HEK293 (cell line): ENCODE measurements around the gene LAMA5.

Experiments
- CTCF ChIA-PET: fragments of 350-600 bp; formaldehyde crosslinking; extraction: SDS; loops from one replicate; lab custom pipeline; 2021; ENCODE audit warnings: antibody characterized with exemption; lab: Yijun Ruan, JAX
- POLR2A ChIA-PET: fragments of 300-600 bp; formaldehyde crosslinking; extraction: SDS; loops from one replicate; lab custom pipeline; 2020; ENCODE audit warnings: antibody characterized with exemption, inconsistent platforms; lab: Yijun Ruan, JAX
- H3K27ac ChIP-seq: fragments of 200-500 bp; sonication (Bioruptor generic); 2 replicates; pipeline ENCODE4 v1.5.1; 2014; ENCODE audit warnings: low read depth, low read length, control low read depth, inconsistent platforms; ENCODE audit errors: extremely low read depth
- H3K36me3 ChIP-seq, 2 experiments: fragments of 200-500 bp in 1 of 2; sonication (Bioruptor generic) in 1 of 2; 1 replicate in 1 of 2; 2 replicates in 1 of 2; pipeline ENCODE4 v1.5.1; 2014 to 2017; ENCODE audit warnings: inconsistent platforms in 2 of 2, low read length in 2 of 2; ENCODE audit not compliant: control insufficient read depth in 2 of 2, insufficient read depth in 1 of 2
- H3K4me1 ChIP-seq: fragments of 200-500 bp; sonication (Bioruptor generic); 2 replicates; pipeline ENCODE4 v1.5.1; 2014; ENCODE audit warnings: mild to moderate bottlenecking, low read length, inconsistent platforms; ENCODE audit not compliant: control insufficient read depth, insufficient read depth
- H3K4me3 ChIP-seq: 2 replicates; pipeline ENCODE4 v1.5.1; 2011; ENCODE audit warnings: low read depth, mild to moderate bottlenecking, control low read depth, low read length, moderate library complexity
- H3K9me3 ChIP-seq: fragments of 200-500 bp; sonication (Bioruptor generic); 2 replicates; pipeline ENCODE4 v1.5.1; 2014; ENCODE audit warnings: low read depth, low read length, inconsistent platforms; ENCODE audit not compliant: control insufficient read depth, insufficient read depth
- KLF9 ChIP-seq: fragments of 450-650 bp; formaldehyde crosslinking; IDR thresholded peaks from 2 replicates; pipeline ENCODE4 v1.5.1; 2016; ENCODE audit warnings: missing biosample characterization, missing genetic modification characterization, low read depth
- MYNN ChIP-seq: fragments of 450-650 bp; formaldehyde crosslinking; IDR thresholded peaks from 2 replicates; pipeline ENCODE4 v1.5.1; 2016; ENCODE audit warnings: missing biosample characterization, missing genetic modification characterization, borderline replicate concordance
- PATZ1 ChIP-seq: fragments of 450-650 bp; formaldehyde crosslinking; IDR thresholded peaks from 2 replicates; pipeline ENCODE4 v1.5.1; 2016; ENCODE audit warnings: missing biosample characterization, missing genetic modification characterization
- ZBTB26 ChIP-seq: fragments of 450-650 bp; formaldehyde crosslinking; optimal IDR thresholded peaks from 2 replicates; pipeline ENCODE3; 2016; ENCODE audit warnings: missing biosample characterization, mild to moderate bottlenecking, missing genetic modification characterization
- ZNF16 ChIP-seq: fragments of 450-650 bp; formaldehyde crosslinking; IDR thresholded peaks from 2 replicates; pipeline ENCODE4 v1.5.1; 2016; ENCODE audit warnings: low read depth, missing biosample characterization, missing genetic modification characterization
- ZNF362 ChIP-seq: fragments of 450-650 bp; formaldehyde crosslinking; IDR thresholded peaks from 2 replicates; pipeline ENCODE4 v1.5.1; 2016; ENCODE audit warnings: missing biosample characterization, missing genetic modification characterization
- ZNF404 ChIP-seq: fragments of 450-650 bp; formaldehyde crosslinking; IDR thresholded peaks from 2 replicates; pipeline ENCODE4 v1.5.1; 2017; ENCODE audit warnings: missing biosample characterization, missing genetic modification characterization
- ZNF473 ChIP-seq: fragments of 450-650 bp; formaldehyde crosslinking; IDR thresholded peaks from 2 replicates; pipeline ENCODE4 v1.5.1; 2017; ENCODE audit warnings: missing biosample characterization, missing genetic modification characterization
- ZNF558 ChIP-seq: fragments of 450-650 bp; formaldehyde crosslinking; IDR thresholded peaks from 2 replicates; pipeline ENCODE4 v1.5.1; 2016; ENCODE audit warnings: missing biosample characterization, missing genetic modification characterization
- ZNF670 ChIP-seq: fragments of 450-650 bp; formaldehyde crosslinking; IDR thresholded peaks from 2 replicates; pipeline ENCODE4 v1.5.1; 2016; ENCODE audit warnings: missing biosample characterization, missing genetic modification characterization, low read depth
- ZNF701 ChIP-seq: fragments of 450-650 bp; formaldehyde crosslinking; IDR thresholded peaks from 2 replicates; pipeline ENCODE4 v1.5.1; 2016; ENCODE audit warnings: missing biosample characterization, missing genetic modification characterization
- ZNF785 ChIP-seq: fragments of 450-650 bp; formaldehyde crosslinking; IDR thresholded peaks from 2 replicates; pipeline ENCODE4 v1.5.1; 2016; ENCODE audit warnings: missing biosample characterization, missing genetic modification characterization
- ZNF843 ChIP-seq: fragments of 450-650 bp; formaldehyde crosslinking; IDR thresholded peaks from 2 replicates; pipeline ENCODE4 v1.5.1; 2016; ENCODE audit warnings: missing biosample characterization, missing genetic modification characterization
- ZSCAN18 ChIP-seq: fragments of 450-650 bp; formaldehyde crosslinking; IDR thresholded peaks from 2 replicates; pipeline ENCODE4 v1.5.1; 2016; ENCODE audit warnings: missing biosample characterization, missing genetic modification characterization
- TF ChIP-seq, protein P1 (sequence below): fragments of 450-650 bp; formaldehyde crosslinking; IDR thresholded peaks from 2 replicates; pipeline ENCODE4 v1.5.1; 2017; ENCODE audit warnings: missing biosample characterization, missing genetic modification characterization
- TF ChIP-seq, protein P2 (sequence below): fragments of 450-650 bp; formaldehyde crosslinking; IDR thresholded peaks from 2 replicates; pipeline ENCODE4 v1.5.1; 2017; ENCODE audit warnings: missing biosample characterization, mild to moderate bottlenecking, missing genetic modification characterization, moderate library complexity
- TF ChIP-seq, protein P3 (sequence below): fragments of 450-650 bp; formaldehyde crosslinking; IDR thresholded peaks from 2 replicates; pipeline ENCODE4 v1.5.1; 2016; ENCODE audit warnings: missing biosample characterization, missing genetic modification characterization

LAMA5 gene

DNA sequence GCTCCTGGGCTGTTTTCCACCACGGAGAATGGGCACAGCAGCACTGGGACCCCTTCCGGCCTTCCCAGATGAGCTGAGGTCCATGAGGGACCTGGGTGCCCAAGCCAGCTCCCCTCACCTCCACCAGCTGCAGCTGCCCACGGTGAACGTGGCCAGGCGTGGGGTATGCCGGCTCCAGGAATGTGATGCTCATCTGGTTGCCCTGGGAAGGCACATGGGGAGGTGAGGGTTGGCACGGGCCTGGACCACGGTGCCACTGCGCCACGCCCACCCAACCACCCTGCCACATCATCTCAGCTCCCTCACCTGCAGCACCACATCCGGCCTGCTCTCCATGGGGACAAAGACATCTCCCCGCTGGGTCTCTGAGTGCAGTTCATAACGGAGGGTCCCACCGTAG is 40.6 kb downstream of the LAMA5 start:
- no peak overlapping the region for H3K27ac ChIP-seq

GRCh38 chr20:62325172-62325905 is 41.8 kb downstream of the LAMA5 start:
- Histone ChIP-seq H3K4me1 (no peaks in the 10 kb centered on the region), H3K36me3 (peaks cover 0 to 83% of the 10 kb centered on the region in 2 experiments; a peak in 2 of 3 replicates), H3K27ac (no peak overlapping the region), H3K4me3 (no peak overlapping the region), H3K9me3 (no peaks in the 10 kb centered on the region)
- ChIA-PET POLR2A (interaction anchor here (0.5 to 1.3 kb wide), 2 partner anchors 62 to 537 kb away, joined by 3 read pairs; partner anchors contain the start of gene RPS21), CTCF (interaction anchor here (0.6 to 1.1 kb wide), 3 partner anchors 58 to 212 kb away, joined by 3 to 4 read pairs (median 3); no protein-coding TSS in a partner anchor)
- no peak for TF ChIP-seq ZNF404 (tag by site-specific recombination)
- TF ChIP-seq PATZ1 (tag by site-specific recombination) = no peak
- TF ChIP-seq ZNF362 (tag by site-specific recombination) = no peak
- no peak for TF ChIP-seq ZNF16
- TF ChIP-seq ZNF473 (tag by site-specific recombination) = no peak
- no peak for TF ChIP-seq ZNF670 (tag by site-specific recombination)
- no peak for TF ChIP-seq ZNF558 (tag by site-specific recombination)
- TF ChIP-seq, protein P1, sequence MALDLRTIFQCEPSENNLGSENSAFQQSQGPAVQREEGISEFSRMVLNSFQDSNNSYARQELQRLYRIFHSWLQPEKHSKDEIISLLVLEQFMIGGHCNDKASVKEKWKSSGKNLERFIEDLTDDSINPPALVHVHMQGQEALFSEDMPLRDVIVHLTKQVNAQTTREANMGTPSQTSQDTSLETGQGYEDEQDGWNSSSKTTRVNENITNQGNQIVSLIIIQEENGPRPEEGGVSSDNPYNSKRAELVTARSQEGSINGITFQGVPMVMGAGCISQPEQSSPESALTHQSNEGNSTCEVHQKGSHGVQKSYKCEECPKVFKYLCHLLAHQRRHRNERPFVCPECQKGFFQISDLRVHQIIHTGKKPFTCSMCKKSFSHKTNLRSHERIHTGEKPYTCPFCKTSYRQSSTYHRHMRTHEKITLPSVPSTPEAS = no peak
- TF ChIP-seq, protein P2, sequence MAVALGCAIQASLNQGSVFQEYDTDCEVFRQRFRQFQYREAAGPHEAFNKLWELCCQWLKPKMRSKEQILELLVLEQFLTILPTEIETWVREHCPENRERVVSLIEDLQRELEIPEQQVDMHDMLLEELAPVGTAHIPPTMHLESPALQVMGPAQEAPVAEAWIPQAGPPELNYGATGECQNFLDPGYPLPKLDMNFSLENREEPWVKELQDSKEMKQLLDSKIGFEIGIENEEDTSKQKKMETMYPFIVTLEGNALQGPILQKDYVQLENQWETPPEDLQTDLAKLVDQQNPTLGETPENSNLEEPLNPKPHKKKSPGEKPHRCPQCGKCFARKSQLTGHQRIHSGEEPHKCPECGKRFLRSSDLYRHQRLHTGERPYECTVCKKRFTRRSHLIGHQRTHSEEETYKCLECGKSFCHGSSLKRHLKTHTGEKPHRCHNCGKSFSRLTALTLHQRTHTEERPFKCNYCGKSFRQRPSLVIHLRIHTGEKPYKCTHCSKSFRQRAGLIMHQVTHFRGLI (tag by site-specific recombination) = no peak
- TF ChIP-seq ZNF843 = no peak

More for the DNA sequence above, 40.6 kb downstream of the LAMA5 start:
- Histone ChIP-seq H3K4me1 (no peaks in the 10 kb centered on the region), H3K9me3 (no peaks in the 10 kb centered on the region), H3K36me3 (peaks cover 0 to 87% of the 10 kb centered on the region in 2 experiments; a peak in 2 of 3 replicates), H3K4me3 (no peak overlapping the region)
- TF ChIP-seq ZNF785 (tag by site-specific recombination) = no peak
- TF ChIP-seq, protein P3, sequence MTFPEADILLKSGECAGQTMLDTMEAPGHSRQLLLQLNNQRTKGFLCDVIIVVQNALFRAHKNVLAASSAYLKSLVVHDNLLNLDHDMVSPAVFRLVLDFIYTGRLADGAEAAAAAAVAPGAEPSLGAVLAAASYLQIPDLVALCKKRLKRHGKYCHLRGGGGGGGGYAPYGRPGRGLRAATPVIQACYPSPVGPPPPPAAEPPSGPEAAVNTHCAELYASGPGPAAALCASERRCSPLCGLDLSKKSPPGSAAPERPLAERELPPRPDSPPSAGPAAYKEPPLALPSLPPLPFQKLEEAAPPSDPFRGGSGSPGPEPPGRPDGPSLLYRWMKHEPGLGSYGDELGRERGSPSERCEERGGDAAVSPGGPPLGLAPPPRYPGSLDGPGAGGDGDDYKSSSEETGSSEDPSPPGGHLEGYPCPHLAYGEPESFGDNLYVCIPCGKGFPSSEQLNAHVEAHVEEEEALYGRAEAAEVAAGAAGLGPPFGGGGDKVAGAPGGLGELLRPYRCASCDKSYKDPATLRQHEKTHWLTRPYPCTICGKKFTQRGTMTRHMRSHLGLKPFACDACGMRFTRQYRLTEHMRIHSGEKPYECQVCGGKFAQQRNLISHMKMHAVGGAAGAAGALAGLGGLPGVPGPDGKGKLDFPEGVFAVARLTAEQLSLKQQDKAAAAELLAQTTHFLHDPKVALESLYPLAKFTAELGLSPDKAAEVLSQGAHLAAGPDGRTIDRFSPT (tag by site-specific recombination) = 0 out of 2 replicates have a peak, but pooled peaks have one; percentile 37
- no peak for TF ChIP-seq ZNF701 (tag by site-specific recombination)
- no peak for TF ChIP-seq MYNN (tag by site-specific recombination)
- 0 out of 2 replicates have a peak, but pooled peaks have one; percentile 36 for TF ChIP-seq KLF9
- TF ChIP-seq ZNF558 (tag by site-specific recombination) = no peak
- TF ChIP-seq ZBTB26 (tag by site-specific recombination) = no peak
- no peak for TF ChIP-seq ZSCAN18 (tag by site-specific recombination)
- CTCF ChIA-PET = interaction anchor here (1.1 kb wide), 1 partner anchor 57 kb away, joined by 4 read pairs; no protein-coding TSS in a partner anchor
- POLR2A ChIA-PET = interaction anchor here (1.3 kb wide), 1 partner anchor 60 kb away, joined by 3 read pairs; the partner anchor contains the start of gene RPS21
